BE2C (cell line): Measurements from ENCODE around the gene ARSI.

Experiments
- DNase-seq: peaks from one replicate; pipeline ENCODE4 v3.0.0-alpha.2; 2020
- H3K27me3 ChIP-seq: fragments of 250-450 bp; sonication (Bioruptor Pico); 2 replicates; pipeline ENCODE4 v1.5.1; 2020; ENCODE audit warnings: mild to moderate bottlenecking
- H3K36me3 ChIP-seq: fragments of 250-450 bp; sonication (Bioruptor Pico); 2 replicates; pipeline ENCODE4 v1.5.1; 2020; ENCODE audit warnings: mild to moderate bottlenecking
- H3K4me1 ChIP-seq: fragments of 250-450 bp; sonication (Bioruptor Pico); 2 replicates; pipeline ENCODE4 v1.5.1; 2020
- H3K4me3 ChIP-seq: 2 replicates; pipeline ENCODE4 v1.5.1; 2011; ENCODE audit warnings: low read depth, low read length
- H3K9me3 ChIP-seq: fragments of 250-450 bp; sonication (Bioruptor Pico); 2 replicates; pipeline ENCODE4 v1.5.1; 2020
- CTCF ChIP-seq: IDR thresholded peaks from 2 replicates; pipeline ENCODE4 v1.5.1; 2012; ENCODE audit warnings: mild to moderate bottlenecking, low read depth, low read length

ARSI gene

DNA sequence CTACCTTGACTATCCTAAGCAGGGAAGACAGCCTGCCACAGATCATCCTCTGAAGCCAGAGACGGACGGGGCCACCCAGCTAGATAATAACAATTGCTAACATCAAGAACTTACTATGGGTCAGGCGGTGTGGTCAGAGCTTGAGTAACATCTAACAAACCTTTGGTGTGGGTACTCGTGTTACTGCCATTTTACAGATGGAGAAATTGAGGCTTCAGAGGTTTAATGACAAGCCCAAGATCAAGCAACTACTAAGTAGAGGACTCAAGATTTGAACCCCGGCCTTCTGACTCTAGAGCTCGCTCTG is 16.7 kb upstream of the ARSI start:
- TF ChIP-seq CTCF = no peak
- DNase-seq = no peak
- H3K4me1 ChIP-seq = peaks cover 35% of the 10 kb centered on the region
- H3K4me3 ChIP-seq = no peak overlapping the region
- H3K27me3 ChIP-seq = no peaks in the 10 kb centered on the region
- no peaks in the 10 kb centered on the region for H3K9me3 ChIP-seq
- no peaks in the 10 kb centered on the region for H3K36me3 ChIP-seq

- TF ChIP-seq CTCF = no peak
- no peaks in the 10 kb centered on the region for H3K9me3 ChIP-seq
- H3K4me1 ChIP-seq = peaks cover 35% of the 10 kb centered on the region
- DNase-seq = no peak
- no peaks in the 10 kb centered on the region for H3K36me3 ChIP-seq
- no peak overlapping the region for H3K4me3 ChIP-seq
- no peaks in the 10 kb centered on the region for H3K27me3 ChIP-seq
Observed at GRCh38 chr5:150318613-150319483, 16.1 kb upstream of the ARSI start.

DNA sequence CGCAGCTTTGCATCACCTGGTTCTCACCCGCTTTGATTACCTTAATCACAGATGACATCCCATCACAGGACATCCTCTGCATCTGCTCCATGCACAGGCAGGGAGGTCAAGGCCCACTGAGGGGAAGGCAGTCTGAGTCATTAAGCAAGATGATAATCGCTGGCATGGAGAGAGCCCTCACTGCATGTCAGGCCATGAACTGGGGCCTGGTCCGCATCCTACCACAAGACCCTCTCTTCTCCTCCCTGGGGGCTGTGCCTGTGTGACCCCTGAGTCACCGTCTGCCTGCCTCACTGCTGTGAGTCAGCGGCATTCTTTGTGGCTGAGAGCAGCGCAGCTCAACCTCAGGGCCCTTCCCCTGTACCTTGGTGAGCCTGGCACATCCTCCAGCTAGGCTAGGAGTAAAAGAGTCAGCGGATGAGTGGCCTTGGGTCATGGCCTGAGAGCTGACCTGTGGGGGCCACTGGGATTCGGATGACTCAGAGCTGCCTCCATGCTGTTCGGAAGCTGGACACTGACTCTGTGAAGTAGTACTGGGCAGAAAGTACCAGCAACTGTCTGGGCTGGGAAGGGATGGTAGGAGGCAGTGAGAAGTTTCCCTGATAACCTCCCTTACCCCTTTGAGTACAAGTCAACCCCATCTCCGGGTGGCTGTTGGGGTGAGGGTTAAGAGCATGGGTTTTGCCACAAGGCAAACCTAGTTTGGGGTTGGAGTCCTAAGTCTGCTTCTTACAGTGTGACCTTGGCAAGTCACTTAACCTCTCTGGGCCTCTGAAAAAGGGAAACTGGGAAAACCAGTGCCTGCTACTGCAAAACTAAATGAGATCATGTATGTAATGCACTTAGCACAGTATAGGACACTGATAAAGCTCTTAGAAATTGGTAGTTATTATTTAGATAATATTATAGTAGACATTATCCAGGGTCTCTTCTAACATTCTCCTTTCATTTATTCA is 14.6 kb upstream of the ARSI start:
- DNase-seq = peak; percentile 96
- H3K9me3 ChIP-seq = no peaks in the 10 kb centered on the region
- peaks cover 40% of the 10 kb centered on the region for H3K4me1 ChIP-seq
- no peak for TF ChIP-seq CTCF
- H3K36me3 ChIP-seq = no peaks in the 10 kb centered on the region
- no peak overlapping the region for H3K4me3 ChIP-seq
- no peaks in the 10 kb centered on the region for H3K27me3 ChIP-seq

GRCh38 chr5:150316320-150316719 is 13.6 kb upstream of the ARSI start:
- H3K27me3 ChIP-seq = no peaks in the 10 kb centered on the region
- peaks cover 40% of the 10 kb centered on the region for H3K4me1 ChIP-seq
- no peak for TF ChIP-seq CTCF
- H3K36me3 ChIP-seq = no peaks in the 10 kb centered on the region
- DNase-seq = no peak
- H3K9me3 ChIP-seq = no peaks in the 10 kb centered on the region
- no peak overlapping the region for H3K4me3 ChIP-seq

- no peak for DNase-seq
- TF ChIP-seq CTCF = no peak
- Histone ChIP-seq H3K4me3 (no peak overlapping the region), H3K27me3 (no peaks in the 10 kb centered on the region), H3K4me1 (peaks cover 40% of the 10 kb centered on the region), H3K9me3 (no peaks in the 10 kb centered on the region), H3K36me3 (no peaks in the 10 kb centered on the region)
Observed at GRCh38 chr5:150315245-150315644, 12.5 kb upstream of the ARSI start.
